HFF-Myc (cell line): Measurements from ENCODE around the gene FOXP1.

Experiments
- DNase-seq: peaks from one replicate; pipeline ENCODE4 v3.0.0-alpha.2; 2011; ENCODE audit warnings: low read depth; ENCODE audit errors: extremely low read depth
- H3K4me3 ChIP-seq: replicated peaks from 2 replicates; pipeline ENCODE4 v1.5.1; 2011; ENCODE audit warnings: low read depth, mild to moderate bottlenecking, control low read depth, low read length
- CTCF ChIP-seq: IDR thresholded peaks from 2 replicates; pipeline ENCODE4 v1.5.1; 2012; ENCODE audit warnings: mild to moderate bottlenecking, low read depth, low read length, control low read depth; ENCODE audit errors: missing control alignments

FOXP1 gene

GRCh38 chr3:71468311-71469137, 115.0 kb downstream of the FOXP1 start:
- TF ChIP-seq CTCF, result no peak
- DNase-seq, result no peak
- H3K4me3 ChIP-seq, result no peak overlapping the region

- DNase-seq, result no peak
- no peak overlapping the region for H3K4me3 ChIP-seq
- TF ChIP-seq CTCF, result no peak
These were observed 117.0 kb downstream of the FOXP1 start for GRCh38 chr3:71466483-71466882.

GRCh38 chr3:71465371-71466036, 118.0 kb downstream of the FOXP1 start:
- TF ChIP-seq CTCF, result no peak
- no peak overlapping the region for H3K4me3 ChIP-seq
- no peak for DNase-seq

GRCh38 chr3:71464613-71465012, 118.9 kb downstream of the FOXP1 start:
- no peak overlapping the region for H3K4me3 ChIP-seq
- DNase-seq, result no peak
- no peak for TF ChIP-seq CTCF

- no peak for DNase-seq
- H3K4me3 ChIP-seq, result no peak overlapping the region
- no peak for TF ChIP-seq CTCF
These were observed 119.9 kb downstream of the FOXP1 start for GRCh38 chr3:71463617-71464016.

- no peak overlapping the region for H3K4me3 ChIP-seq
- DNase-seq, result peak; percentile 48
- TF ChIP-seq CTCF, result no peak
These were observed 120.9 kb downstream of the FOXP1 start for GRCh38 chr3:71462586-71462985.
